ENCODE measurements around the gene AOC2.
"Not testable (repeated sequence)": the region's sequence is repeated elsewhere in the genome, so short reads cannot be mapped to it uniquely, and the experiment has no call there.

Gene AOC2

DNA sequence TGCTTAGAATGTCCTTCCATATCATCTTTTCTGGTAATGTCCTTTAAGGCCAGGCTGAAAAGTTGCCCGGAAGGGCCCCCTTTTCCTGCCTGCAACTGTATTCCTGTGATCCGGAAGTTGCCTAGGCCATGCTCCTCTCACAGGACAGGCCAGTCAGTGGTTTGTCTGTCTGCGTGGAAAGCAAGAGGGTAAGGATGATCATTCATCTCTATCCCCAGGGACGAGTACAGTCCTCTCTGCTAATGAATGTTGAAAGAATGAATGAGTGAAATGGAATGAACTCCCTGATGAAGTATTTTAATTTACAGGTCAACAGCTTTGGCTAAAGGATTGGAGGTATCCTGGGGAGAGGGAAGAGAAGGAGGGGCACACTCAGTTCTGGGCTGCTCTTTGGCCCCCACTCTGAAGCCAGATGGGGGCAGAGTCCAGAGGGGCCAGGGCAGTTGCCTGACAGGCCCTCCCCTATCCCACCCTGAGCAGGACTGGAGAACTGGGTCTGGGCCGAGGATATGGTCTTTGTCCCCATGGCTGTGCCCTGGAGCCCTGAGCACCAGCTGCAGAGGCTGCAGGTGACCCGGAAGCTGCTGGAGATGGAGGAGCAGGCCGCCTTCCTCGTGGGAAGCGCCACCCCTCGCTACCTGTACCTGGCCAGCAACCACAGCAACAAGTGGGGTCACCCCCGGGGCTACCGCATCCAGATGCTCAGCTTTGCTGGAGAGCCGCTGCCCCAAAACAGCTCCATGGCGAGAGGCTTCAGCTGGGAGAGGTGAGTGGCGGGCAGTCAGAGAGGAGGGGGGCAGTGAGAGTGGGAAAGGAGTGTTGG lies 9.8 kb downstream of the AOC2 start:
- no peak for DNase-seq (ENCODE audit: low read depth in 2 of 2)

DNA sequence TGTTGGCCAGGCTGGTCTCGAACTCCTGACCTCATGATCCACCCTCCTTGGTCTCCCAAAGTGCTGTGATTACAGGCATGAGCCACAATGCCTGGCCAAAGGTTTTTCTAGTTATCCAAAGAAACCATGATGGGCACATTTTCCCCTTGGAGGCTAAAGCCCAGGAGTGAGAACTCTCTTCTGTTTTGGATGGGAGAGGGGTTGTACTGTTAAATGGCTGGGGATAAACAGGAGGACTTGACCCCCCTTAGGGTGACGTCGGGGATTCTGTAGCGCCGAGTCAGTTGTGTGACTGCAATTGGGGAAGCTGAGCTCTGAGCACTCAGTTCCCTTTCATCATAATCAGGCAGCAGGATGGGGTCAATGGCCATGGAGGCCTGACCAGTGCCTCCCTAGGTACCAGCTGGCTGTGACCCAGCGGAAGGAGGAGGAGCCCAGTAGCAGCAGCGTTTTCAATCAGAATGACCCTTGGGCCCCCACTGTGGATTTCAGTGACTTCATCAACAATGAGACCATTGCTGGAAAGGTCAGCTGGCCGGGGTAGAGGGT lies 10.7 kb downstream of the AOC2 start:
- DNase-seq (ENCODE audit: low read depth in 2 of 2) = no peak

DNA sequence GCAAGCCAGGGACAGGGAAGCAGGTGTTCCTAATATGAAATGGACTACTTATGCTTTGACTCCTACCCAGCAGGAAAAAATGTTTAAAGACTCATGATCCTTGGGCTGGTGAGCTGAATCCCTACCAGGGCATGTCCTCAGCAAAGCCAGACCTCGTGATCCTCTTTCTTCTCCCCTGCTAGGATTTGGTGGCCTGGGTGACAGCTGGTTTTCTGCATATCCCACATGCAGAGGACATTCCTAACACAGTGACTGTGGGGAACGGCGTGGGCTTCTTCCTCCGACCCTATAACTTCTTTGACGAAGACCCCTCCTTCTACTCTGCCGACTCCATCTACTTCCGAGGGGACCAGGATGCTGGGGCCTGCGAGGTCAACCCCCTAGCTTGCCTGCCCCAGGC lies 11.7 kb downstream of the AOC2 start:
- not testable (repeated sequence) for DNase-seq (ENCODE audit: low read depth in 2 of 2)

DNA sequence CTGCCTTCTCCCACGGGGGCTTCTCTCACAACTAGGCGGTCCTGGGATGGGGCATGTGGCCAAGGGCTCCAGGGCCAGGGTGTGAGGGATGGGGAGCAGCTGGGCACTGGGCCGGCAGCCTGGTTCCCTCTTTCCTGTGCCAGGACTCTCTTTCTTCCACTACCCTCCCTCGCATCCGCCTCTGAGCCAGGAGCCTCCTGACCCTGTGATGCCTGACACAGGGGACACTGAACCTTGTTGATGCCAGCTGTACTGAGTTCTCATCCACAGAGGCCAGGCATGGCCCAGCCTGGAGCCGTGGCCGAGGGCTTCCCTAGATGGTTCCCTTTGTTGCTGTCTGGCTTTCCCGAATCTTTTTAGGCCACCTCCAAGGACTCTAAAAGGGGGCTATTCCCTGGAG lies 12.1 kb downstream of the AOC2 start:
- DNase-seq (ENCODE audit: low read depth in 2 of 2) = not testable (repeated sequence)

DNA sequence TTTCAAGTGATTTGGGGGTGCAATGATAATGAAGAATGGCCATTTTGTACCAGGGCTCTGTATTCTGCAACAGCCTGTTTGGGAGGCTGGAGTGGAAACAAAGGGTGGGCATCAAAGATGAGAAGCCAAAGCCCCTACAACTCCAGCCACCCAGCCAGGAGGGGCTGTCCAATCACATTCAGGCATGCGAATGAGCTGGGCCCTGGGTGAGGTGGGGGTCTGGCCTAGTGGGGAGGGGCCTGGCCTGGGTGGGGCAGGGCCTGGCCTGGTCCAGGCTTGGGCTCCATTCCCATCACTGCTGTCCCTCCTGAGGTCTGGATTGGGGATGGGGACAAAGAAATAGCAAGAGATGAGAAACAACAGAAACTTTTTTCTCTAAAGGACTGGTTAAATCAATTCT lies 13.0 kb downstream of the AOC2 start:
- no peak for DNase-seq (ENCODE audit: low read depth in 2 of 2)

DNA sequence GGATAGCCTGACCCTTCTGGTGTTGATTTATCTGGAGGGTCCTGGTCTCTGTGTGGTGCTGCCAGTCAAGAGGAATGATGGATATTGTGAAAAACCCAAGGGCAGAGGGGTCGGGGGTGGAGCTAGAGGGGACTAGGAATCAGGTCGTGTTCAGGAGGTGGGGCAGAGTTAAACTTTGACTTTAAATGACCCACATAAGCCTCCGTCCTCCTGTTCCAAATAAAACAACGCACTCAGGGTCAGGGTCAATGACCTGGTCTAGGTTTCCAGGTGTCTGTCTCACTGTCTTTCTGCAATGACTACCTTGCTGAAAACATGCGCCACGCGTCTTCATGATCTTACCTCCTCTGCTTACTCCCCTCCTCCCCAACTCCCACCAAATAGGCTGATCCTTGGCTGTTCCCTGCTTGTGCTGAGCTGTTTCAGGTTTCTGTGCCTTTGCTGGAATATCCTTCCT lies 21.3 kb downstream of the AOC2 start:
- DNase-seq (ENCODE audit: low read depth in 2 of 2) = no peak

DNA sequence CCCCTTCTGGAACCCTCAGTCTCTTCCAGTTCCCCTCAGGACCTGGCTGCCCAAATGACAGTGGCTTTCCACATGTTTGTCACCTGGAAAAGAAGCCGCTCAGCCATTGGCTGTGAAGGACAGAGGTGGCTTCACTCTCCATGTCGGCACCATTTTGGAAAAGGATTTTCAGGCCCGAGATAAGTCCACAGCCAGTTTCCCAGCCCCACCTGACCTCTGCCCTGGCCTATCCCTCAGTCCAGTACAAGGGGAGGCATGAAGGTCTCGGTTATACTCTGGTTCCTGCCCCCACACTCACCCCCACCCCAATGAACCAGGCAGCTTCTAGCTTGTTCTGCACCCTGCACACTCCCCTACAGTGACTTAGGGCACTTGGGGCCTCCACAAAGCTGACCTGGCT lies 21.8 kb downstream of the AOC2 start:
- DNase-seq (ENCODE audit: low read depth in 2 of 2) = no peak

DNA sequence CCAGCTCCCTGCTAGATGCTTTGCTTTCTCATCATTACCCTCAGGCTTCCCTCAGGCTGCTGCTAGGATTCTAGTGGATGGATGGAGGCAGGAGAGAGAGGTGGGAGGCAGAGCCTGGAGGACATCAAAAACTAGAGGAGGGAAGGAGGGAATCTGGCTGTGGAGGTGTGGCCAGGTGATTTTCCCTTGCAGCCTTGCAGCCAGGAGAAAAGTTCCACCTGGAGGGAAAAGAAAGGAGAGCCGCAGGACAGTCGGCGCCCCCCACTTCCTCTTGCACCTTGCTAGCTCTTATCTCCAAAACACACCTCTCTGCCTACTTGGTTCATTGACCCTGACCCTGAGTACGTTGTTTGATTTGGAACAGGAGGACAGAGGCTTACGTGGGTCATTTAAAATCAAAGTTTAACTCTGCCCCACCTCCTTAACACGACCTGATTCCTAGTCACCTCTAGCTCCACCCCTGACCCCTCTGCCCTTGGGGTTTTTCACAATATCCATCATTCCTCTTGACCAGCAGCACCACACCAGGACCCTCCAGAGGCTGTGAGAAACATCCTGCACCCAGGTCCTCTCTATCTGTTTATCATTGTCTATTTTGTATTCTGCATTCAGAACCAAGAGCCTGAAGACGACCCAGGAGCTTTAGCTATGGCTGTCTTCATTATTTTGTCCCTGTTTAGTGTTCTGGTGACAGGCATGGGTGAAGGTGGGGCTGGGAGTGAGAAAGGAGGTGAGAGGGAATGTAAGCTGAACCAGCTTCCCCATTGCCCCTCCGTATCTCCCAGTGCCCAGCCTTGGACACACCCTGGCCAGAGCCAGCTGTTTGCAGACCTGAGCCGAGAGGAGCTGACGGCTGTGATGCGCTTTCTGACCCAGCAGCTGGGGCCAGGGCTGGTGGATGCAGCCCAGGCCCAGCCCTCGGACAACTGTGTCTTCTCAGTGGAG lies 22.5 kb downstream of the AOC2 start:
- no peak for DNase-seq (ENCODE audit: low read depth in 2 of 2)

DNA sequence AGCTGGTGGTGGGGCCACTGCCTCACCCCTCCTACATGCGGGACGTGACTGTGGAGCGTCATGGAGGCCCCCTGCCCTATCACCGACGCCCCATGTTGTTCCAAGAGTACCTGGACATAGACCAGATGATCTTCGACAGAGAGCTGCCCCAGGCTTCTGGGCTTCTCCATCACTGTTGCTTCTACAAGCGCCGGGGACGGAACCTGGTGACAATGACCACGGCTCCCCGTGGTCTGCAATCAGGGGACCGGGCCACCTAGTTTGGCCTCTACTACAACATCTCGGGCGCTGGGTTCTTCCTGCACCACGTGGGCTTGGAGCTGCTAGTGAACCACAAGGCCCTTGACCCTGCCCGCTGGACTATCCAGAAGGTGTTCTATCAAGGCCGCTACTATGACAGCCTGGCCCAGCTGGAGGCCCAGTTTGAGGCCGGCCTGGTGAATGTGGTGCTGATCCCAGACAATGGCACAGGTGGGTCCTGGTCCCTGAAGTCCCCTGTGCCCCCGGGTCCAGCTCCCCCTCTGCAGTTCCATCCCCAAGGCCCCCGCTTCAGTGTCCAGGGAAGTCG lies 23.4 kb downstream of the AOC2 start:
- not testable (repeated sequence) for DNase-seq (ENCODE audit: low read depth in 2 of 2)

DNA sequence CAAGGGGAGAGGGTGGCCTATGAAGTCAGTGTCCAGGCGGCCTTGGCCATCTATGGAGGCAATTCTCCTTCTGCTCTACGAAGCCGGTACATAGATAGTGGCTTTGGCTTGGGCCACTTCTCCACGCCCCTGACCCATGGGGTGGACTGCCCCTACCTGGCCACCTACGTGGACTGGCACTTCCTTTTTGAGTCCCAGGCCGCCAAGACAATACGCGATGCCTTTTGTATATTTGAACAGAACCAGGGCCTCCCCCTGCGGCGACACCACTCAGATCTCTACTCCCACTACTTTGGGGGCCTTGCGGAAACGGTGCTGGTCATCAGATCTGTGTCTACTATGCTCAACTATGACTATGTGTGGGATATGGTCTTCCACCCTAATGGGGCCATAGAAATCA lies 24.0 kb downstream of the AOC2 start:
- DNase-seq (ENCODE audit: low read depth in 2 of 2) = no peak

DNA sequence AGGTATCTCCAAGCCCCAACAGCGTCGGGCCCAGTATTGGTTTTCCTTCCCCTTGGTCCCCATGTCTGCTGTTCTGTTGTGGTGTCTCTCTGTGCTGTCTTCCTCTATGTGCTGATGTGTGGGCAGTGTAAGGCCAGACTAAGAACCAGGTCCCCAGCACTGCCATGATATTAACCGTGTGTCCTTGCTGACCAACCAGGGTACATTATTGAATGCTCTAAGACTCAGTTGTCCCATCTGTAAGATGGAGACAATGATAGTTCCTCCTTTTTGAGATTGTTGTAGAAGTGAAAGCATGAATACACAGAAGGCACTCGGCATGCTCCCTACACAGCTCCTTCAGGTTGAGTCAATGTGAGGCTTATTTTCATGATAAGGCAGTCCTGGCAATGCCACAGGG lies 27.3 kb downstream of the AOC2 start:
- DNase-seq (ENCODE audit: low read depth in 2 of 2) = no peak

DNA sequence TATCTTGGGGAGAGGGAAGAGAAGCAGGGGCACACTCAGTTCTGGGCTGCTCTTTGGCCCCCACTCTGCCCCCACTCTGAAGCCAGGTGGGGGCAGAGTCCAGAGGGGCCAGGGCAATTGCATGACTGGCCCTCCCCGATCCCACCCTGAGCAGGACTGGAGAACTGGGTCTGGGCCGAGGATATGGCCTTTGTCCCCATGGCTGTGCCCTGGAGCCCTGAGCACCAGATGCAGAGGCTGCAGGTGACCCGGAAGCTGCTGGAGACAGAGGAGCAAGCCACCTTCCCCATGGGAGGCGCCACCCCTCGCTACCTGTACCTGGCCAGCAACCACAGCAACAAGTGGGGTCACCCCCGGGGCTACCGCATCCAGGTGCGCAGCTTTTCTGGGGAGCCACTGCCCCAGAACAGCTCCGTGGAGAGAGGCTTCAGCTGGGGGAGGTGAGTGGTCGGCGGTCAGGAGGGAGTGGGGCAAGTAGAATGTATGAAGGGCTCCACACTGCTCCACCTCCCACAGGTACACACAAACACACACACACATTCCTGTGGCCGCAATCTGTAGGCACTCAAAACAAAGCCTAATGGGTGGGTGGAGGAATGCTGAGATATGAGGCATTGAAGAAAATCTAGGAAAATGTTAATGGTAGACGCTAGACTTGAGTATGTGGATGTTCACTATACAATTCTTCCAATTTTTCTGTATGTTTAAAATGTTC lies 28.0 kb downstream of the AOC2 start:
- no peak for DNase-seq (ENCODE audit: low read depth in 2 of 2)

DNA sequence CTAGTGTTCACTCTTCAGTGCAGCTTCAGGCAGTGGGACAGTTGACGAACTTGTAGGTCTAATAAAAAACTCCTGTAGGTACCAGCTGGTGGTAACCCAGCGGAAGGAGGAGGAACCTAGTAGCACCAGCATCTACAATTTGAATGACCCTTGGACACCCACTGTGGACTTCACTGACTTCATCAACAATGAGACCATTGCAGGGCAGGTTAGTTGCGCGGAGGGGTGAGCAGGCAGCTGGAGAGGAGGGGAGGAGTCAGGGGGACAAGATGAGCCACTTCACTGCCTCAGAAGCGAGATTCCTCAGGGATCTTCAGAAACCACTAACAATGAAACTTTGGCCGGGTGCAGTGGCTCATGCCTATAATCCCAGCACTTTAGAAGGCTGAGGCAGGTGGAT lies 28.9 kb downstream of the AOC2 start:
- no peak for DNase-seq (ENCODE audit: low read depth in 2 of 2)

DNA sequence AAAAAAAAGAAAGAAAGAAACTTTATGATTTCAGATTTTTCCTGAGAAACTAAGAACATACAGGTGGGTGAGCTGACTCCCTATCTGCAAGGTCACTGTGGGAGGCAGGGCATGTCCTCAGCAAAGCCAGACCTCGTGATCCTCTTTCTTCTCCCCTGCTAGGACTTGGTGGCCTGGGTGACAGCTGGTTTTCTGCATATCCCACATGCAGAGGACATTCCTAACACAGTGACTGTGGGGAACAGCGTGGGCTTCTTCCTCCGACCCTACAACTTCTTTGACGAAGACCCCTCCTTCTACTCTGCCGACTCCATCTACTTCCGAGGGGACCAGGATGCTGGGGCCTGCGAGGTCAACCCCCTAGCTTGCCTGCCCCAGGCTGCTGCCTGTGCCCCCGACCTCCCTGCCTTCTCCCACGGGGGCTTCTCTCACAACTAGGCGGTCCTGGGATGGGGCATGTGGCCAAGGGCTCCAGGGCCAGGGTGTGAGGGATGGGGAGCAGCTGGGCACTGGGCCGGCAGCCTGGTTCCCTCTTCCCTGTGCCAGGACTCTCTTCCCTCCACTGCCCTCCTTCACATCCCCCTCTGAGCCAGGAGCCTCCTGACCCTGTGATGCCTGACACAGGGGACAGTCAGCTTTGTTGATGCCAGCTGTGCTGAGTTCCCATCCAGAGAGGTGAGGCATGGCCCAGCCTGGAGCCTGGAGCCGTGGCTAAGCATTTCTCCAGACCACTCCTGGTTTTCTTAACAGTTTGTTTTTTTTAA lies 29.7 kb downstream of the AOC2 start:
- not testable (repeated sequence) for DNase-seq (ENCODE audit: low read depth in 2 of 2)

DNA sequence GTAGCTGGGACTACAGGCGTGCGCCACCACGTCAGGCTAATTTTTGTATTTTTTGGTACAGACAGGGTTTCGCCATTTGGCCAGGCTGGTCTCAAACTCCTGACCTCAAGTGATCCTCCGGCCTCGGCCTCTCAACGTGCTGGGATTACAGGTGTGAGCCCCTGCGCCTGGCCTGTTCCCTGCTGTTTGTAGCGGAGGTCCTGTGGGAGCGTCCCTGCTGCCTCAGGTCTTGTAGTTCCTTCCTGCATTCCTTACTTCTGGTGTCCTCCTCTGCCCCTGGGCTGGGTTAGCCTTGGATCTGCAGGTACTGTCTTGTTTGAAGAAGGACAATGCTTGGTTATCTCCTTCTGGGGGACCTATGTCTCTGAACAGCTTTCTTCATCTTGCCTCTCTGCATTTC lies 32.7 kb downstream of the AOC2 start:
- no peak for DNase-seq (ENCODE audit: low read depth in 2 of 2)

DNA sequence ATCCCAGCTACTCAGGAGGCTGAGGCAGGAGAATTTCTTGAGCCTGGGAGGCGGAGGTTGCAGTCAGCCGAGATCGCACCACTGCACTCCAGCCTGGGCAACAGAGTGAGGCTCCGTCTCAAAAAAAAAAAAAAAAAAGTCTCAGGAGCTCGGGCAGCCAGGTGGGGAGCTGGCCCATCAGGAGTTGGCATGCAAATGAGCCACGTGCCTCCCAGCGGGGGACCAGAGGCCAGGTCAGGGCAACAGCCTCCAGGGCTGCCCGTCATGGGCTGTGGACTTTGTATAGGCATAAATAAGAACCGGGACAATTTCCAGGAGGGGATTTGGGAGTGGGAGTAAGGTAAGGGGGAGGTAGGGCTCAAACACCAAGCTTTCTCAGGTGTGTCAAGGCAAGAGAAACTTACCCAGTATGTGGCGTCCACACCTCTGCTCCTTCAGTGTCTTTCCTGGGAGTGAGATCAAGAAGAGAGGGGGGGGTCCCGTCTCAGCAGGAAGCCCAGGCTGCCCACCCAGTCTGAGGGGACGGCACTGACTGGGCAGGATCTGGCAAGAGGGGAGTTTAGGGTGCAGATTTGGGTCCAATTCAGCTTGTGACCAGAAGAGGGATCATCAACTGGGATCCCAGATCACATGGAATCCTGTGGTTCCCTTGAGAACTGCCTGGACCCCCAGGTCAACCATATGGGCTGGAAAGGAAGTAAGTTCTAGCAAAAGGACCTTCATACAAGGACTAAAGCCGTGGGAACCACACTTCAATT lies 33.9 kb downstream of the AOC2 start:
- DNase-seq (ENCODE audit: low read depth in 2 of 2) = no peak

DNA sequence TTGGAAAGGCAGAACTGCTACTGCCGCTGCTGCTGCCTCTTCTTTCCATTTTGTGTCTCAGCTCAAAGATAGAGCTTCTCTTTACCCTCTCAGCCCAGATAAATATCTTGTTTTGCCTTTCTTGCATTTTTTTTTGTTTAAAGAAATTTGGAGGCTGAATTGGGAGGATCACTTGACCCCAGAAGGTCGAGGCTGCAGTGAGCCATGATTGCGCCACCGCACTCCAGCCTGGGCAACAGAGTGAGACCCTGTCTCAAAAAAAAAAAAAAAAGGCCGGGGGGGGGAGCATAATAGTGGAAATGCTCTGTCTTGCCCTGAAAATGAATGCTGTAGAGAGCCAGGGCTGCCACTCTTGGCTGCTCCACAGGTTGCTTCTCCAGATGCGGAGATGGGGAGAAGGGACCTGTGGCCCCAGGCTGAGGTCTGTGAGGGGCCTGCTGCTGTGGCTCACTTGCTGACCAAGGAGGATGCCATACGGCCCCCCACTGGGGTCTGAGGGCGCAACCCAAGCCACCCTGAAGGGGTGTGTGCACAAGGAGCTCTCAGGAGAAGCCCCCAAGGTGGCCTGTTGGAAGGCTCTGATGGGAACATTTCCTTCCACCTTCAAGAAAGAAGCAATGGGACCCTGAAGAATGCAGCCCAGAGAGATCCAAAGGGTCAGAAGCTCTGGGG lies 34.7 kb downstream of the AOC2 start:
- DNase-seq (ENCODE audit: low read depth in 2 of 2) = no peak

DNA sequence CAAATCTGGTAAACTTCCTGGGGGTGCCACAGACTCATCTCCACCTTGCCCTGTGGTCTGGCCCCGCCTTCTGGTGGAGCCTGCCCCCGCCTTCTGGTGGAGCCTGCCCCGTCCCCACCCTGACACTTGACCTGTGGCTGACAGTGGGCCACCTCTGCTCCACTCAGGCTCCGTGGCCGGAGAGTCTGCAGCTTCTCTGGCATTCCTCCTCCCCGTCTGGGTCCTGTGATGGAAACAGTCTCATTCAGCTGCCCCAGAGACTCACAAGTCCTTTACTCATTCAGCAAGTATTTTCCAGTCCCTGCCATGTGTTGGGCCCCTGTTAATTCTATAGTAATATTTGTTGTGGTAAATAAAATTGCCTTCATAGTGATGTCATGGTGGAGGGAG lies 35.2 kb downstream of the AOC2 start:
- no peak for DNase-seq (ENCODE audit: low read depth in 2 of 2)

DNA sequence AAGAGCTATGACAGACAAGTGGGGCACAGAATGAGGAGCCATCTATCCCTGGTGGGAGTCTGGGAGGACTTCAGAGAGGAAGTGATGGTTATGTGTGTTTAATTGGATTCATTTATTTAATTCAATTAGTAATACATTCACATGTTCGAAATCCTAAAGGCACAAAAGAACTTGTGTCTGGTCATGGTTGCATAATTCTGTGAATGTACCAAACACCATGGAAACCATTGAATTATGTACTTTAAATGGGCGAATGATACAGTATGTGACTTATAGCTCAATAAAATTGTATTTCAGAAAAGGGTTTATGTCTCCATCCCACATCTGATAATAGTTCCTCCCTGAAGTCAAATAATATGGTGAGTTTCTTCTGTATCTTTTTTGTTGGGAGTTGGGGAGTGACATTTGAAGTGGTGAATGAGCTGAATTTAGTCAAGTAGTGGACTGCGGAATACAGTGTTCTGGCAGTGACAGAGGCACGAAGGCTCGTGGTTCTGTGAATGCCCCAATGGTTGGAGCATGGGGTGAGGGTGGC lies 36.5 kb downstream of the AOC2 start:
- DNase-seq (ENCODE audit: low read depth in 2 of 2) = no peak

Data from stimulated activated CD8-positive, alpha-beta memory T cell treated with anti-CD3 and anti-CD28 coated beads, Interleukin-2, amount 100 ng/mL, for 48 hours (primary cell).